HG03280 (cell line): ENCODE data around the gene BICDL1.
A peak's percentile ranks its signal among the peaks of the same experiment; 100 is the strongest.

ENCODE experiments used
- ATAC-seq: cut with Tn5 transposase; IDR thresholded peaks from one replicate; pipeline ENCODE4 v1.9.1; 2021; ENCODE audit warnings: mild to moderate bottlenecking, moderate library complexity; ENCODE audit not compliant: unreplicated experiment

BICDL1 gene

DNA sequence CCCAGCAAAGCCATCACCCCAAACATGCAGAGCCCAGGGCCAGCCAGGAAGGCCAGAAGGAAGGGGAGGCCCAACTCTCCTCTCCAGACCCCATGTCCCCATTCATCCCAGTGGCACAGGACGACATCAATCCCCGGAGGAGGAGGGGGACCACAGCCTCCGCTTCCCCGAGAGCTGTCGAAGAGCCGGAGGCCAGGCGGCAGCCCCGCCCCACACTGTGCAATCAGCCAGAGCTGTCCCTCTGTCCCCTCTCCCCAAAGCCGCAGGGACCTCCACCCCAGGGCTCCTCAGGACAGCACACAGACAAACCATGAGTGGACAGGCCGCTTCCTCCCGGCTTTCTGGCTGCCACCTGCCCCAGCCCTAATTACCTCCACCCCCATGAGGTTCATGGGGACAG lies 110.7 kb downstream of the BICDL1 start:
- no peak for ATAC-seq

DNA sequence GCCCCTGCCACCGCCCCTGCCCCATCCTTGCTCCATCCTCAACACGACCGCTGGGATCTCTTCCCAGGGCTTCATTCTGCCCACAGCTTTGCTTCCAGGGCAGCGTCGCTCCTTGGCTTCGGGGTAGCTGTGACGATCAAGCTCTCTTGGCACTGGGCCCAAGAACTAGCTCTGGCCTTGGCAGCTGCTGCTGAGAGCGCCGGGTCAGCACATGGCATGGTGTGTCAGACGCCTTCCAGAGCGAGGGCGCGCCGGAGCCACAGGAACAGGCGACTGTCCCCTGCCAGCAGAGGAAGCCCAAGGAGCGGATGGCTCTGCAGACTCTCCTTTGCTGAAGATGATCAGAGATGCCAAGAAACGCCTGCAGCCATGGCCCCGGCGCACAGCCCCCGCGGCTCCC lies 111.6 kb downstream of the BICDL1 start:
- no peak for ATAC-seq

- no peak for ATAC-seq
Measured at GRCh38 chr12:120101182-120101581, 112.1 kb downstream of the BICDL1 start.

- ATAC-seq = no peak
Measured at GRCh38 chr12:120101617-120102016, 112.6 kb downstream of the BICDL1 start.

DNA sequence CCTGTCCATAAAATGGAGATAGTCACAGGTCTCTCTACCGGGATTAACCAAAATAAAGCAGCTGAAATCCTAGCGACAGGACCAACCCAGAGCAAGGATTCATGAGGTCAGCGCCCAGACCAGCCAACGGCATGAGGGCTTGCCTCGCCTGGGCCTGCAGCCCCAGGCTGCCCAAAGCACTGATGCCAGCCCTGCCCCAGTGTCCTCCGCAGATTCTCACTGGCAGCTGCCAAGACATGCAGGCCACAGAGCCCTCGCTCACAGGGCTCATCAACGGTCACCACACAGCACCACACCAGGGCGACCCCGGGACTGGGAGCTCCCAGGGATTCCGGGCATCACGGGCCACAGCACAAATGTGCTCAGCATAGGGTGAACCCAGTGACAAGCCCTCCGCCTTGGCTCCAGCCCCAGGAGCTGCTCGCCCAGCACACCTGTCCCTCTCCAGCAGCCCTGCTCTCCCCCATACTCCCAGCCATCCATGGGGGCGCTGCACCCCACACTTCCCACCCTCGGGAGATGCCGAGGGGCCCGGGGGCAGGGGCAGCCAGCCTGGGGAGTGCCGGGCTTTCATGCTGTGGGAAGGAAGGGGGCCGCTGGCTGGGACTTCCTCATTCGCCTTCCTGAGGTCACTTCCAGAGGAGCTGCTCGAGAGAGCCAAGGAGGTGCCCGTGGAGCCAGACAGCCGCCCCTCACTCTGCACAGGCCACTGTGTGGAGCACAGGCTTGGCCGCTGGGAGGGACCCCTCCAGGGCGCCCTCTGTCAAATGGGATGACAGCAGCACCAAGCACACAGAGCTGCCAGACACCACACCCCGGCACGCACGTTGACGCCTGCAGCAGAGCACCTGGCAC lies 113.4 kb downstream of the BICDL1 start:
- no peak for ATAC-seq

GRCh38 chr12:120103044-120103338 lies 114.0 kb downstream of the BICDL1 start:
- no peak for ATAC-seq

DNA sequence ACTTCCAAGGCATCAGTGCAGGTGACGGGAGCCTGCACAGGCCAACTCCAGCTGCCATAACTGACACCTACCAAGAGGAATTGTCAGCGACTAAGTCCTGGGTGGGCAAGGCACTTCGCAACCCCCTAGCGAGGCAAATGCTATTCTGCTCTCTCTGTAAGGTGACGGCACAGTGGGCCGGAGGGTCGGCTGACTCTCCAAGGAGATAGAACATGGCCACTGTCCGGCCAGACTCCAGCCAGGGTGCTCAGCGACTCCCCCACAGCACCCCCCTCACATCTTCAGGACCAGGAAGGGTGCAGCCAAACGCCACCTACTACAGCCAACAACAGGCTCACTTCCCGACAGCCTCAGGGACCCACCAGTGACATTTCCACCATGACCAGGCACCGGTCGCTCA lies 114.3 kb downstream of the BICDL1 start:
- no peak for ATAC-seq

GRCh38 chr12:120106151-120106550 lies 117.1 kb downstream of the BICDL1 start:
- no peak for ATAC-seq

GRCh38 chr12:120109570-120110267 lies 120.7 kb downstream of the BICDL1 start:
- ATAC-seq = no peak

DNA sequence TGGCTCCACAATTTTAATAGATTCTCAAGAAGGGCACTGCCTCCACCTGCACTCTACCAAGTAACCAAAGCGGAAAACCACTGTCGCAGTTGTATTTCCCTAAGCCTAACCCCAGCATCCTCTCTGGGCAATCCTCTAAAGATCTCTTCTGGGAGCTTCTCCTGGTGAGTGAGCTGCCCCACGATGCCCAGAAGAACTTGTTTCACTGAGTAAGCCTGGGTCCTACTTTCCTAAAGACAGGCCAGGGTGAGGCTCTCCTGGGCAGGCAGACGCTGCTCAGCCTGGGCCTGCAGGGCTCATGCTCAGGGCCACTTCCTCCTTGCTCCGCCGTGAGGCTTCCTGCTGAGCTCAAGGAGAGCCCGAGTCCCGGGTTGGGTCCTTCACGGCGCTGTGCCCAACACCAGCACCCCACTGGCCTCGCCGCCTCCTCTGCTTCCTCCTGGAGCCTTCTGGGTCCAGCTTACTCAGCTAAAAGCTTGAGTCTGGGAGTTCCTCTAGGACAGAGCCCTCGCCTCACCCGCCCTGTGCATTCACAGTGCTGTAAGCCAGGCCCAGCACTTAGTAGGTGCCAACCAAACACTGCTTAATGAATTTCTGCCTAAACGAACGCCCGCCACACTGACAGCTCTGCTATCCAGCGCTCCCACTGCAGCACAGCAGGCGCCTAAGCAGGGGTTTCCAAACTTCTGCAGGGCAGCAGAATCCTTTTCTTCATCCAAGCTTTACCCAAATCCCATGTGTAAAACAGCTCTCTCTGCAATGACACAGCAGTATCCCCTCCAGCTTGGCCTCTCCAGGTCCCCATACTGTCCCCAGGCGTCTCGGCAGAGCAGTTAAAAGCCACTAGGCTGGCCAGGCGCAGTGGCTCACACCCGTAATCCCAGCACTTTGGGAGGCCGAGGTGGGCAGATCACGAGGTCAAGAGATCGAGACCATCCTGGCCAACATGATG lies 121.8 kb downstream of the BICDL1 start:
- ATAC-seq = peak; percentile 63

DNA sequence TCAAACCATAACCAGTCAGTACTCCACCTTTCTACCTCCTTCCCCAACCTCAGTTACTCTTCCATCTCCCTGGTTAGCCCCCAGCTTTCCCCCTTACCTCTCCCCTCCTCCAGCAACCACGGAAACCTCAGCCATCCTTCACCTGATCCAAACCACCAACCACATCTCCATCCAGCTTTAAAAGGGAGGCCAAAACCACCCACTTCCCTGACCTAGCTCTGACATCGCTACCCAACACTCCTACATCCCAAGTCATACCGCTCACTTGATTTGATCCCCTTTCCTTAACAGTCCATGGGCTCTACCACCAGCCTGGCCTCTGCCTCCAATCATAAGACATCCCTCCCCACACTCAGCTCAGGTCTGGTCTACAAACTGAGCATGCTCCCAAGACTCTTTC lies 126.0 kb downstream of the BICDL1 start:
- ATAC-seq = no peak

DNA sequence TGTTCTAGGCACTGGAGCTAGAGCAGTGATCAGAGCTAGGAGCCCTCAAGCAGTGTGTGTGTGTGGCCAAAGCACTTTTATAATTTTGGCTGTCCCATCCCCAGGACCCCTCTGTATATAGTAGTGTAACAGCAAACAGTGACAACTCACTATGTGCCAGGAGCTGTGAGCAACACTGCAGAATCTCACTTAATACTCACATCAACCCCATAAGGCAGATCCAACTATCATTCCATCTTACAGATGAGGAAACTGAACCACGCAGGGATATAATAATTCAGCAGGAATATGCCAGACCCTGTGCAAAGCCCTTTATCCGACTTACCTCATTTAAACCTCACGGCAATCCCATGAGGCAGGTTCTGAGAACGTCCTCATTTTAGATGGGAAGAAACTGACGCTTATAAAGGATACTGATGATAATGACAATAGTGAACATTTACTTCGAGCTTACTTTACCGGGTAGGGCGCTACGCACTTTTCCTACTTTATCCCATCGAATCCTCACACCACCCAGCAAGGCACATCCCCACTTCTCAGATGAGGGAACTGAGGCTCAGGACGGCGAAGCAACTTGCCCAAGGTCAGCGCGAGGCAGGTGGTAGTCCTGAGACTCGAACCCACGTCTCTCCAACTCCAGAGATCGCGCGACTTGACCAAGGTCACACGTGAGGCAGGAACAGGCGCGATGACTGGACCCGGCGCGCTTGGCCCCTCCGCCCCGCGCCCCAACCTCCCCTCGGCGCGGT lies 126.8 kb downstream of the BICDL1 start:
- peak; percentile 3 for ATAC-seq

DNA sequence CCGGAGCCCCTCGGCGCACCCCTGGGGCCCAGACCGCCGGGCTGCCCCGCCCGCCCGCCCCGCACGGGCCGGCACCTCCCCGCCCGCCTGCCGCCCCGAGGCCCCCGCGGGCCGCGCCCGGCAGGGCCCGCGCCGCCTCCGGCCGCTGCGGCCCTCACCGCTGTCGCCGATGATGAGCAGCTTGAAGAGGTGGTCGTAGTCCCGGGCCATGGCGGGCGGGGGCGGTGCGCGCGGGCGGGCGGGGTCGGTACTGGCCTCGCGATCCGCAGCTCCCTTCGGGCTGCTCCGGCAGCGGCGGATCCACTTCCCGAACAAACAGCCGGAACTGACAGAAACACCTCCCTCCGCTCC lies 127.4 kb downstream of the BICDL1 start, which contains the start of gene RAB35:
Gene RAB35, minus strand, starts transcription at position 313 of the 351 bp plus-strand sequence. Its CDS starts 103 bp downstream, at position 210.
- ATAC-seq = peak; percentile 6

GRCh38 chr12:120116792-120117651 lies 128.0 kb downstream of the BICDL1 start:
- peak; percentile 46 for ATAC-seq

DNA sequence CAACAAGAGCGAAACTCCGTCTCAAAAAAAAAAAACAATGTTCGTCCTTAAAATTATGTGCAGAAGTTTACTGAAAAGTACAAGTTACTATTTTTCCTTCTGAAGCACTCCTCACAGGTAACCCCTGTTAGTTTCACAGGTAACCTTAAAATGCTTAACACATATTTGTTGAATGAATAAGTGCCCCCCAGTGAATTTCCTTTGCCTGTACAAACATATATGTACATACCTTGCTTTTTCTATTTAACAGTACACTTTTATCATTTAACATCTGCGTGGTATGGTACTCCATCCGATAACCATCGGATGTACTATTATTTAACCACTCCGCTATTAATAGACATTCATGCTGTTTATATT lies 128.9 kb downstream of the BICDL1 start:
- ATAC-seq = no peak

DNA sequence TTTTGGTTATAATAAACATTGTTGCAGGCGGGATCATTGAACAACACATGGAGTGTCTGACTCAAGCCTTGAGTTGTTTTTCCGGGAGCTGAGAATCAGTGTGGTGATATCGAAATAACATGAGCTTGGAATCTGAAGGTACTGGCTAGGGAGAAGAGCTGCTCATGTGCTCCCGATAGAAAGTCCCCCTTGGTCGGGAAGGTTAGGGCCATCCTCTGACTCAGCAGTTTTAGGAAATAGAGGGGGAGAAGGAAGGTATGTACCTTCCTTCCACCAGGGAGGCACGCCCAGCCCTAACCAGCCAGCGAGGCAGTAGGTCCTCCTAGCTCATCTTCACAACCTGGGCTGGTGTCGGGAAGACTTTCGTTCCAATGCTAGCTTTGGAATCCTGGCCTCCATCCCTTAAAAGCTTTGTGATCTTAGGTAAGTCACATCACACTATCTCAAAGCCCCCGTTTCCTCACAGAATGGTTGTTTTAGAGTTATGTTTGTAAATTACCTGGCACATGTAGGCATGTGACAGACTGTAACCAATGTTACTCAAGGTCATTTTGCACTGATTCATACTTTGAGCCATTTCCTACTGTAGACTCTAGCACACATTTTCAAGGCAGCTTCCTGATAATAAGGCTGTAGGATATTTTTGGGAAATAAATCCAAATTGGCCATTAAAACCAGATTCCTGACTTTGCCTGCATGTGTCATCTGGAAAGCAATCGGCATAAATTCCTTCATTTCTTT lies 129.5 kb downstream of the BICDL1 start:
- no peak for ATAC-seq

GRCh38 chr12:120119271-120119973 lies 130.4 kb downstream of the BICDL1 start:
- ATAC-seq = no peak

- ATAC-seq = no peak
Measured at GRCh38 chr12:120121343-120121742, 132.3 kb downstream of the BICDL1 start.
